ENCODE results near the gene GINS2. TPM values are rescaled to one million over a fixed set of nuclear protein-coding genes. Genes with fewer than 3 reads are reported as not detected.
A peak's percentile ranks its signal among the peaks of the same experiment; 100 is the strongest.

The GINS2 gene
- total and polyA plus RNA-seq, 11 donors, result 0.15 to 4.2 (median 0.53) TPM; not detected in 1

DNA sequence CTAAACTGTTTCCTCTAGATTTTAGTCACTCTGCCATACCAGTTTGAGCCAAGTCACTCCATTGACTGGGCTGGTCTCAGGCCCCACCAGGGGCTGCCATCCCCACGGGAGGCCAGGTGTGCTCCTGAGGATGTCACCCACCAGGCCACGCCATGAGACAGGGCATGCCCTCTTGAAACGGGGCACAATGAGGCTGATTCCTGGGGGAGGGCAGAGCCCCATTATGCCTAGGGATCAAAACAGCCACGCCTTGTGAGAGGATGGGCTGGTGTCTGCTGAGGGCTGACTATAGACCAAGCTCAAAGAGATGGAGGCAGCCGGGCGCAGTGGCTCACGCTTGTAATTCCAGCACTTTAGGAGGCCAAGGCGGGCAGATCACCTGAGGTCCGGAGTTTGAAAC lies 21.5 kb downstream of the GINS2 start:
- intact Hi-C loops (cut with DNase I), result loop anchor here in 3 of 10 donors (5.0 kb wide), 2 partner anchors 50 to 60 kb away; no protein-coding TSS in a partner anchor
- WGBS, 4 donors, result 90 to 98% (median 96%) methylated on average over 6 to 9 of the region's 9 CpGs
- H3K36me3 ChIP-seq, result peaks cover 0 to 100% (median 96%) of the 10 kb centered on the region in 9 donors

DNA sequence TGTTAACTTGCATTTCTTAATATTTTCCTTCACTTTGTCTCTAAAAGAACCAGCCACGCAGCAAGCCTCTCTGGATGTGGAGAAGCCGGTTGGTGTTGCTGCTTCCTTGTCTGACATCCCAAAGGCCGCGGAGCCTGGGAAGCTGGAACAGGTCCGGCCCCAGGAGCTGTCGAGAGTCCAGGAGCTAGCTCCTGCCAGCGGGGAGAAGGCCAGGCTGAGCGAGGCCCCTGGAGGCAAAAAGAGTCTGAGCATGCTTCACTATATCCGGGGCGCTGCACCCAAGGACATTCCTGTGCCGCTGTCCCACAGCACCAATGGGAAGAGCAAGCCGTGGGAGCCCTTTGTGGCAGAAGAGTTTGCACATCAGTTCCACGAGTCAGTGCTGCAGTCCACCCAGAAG lies 22.8 kb downstream of the GINS2 start:
- TF ChIP-seq POLR2A (IDR thresholded peaks at IDR 0.05), result no peak
- TF ChIP-seq, protein P1, sequence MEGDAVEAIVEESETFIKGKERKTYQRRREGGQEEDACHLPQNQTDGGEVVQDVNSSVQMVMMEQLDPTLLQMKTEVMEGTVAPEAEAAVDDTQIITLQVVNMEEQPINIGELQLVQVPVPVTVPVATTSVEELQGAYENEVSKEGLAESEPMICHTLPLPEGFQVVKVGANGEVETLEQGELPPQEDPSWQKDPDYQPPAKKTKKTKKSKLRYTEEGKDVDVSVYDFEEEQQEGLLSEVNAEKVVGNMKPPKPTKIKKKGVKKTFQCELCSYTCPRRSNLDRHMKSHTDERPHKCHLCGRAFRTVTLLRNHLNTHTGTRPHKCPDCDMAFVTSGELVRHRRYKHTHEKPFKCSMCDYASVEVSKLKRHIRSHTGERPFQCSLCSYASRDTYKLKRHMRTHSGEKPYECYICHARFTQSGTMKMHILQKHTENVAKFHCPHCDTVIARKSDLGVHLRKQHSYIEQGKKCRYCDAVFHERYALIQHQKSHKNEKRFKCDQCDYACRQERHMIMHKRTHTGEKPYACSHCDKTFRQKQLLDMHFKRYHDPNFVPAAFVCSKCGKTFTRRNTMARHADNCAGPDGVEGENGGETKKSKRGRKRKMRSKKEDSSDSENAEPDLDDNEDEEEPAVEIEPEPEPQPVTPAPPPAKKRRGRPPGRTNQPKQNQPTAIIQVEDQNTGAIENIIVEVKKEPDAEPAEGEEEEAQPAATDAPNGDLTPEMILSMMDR (IDR thresholded peaks at IDR 0.05), result no peak
- Histone ChIP-seq H3K36me3 (peaks cover 0 to 100% (median 95%) of the 10 kb centered on the region in 9 donors), H3K4me1 (no peaks in the 10 kb centered on the region), H3K27me3 (no peaks in the 10 kb centered on the region), H3K27ac (no peak overlapping the region), H3K4me3 (no peak overlapping the region), H3K9me3 (no peaks in the 10 kb centered on the region)
- intact Hi-C loops (cut with DNase I), result loop anchor here in 3 of 10 donors (5.0 kb wide), 2 partner anchors 51 to 61 kb away; no protein-coding TSS in a partner anchor
- WGBS, 4 donors, result 91 to 97% (median 94%) methylated on average over 12 to 13 of the region's 13 CpGs
- DNase-seq (peak in 2 of 5 donors; percentile 18 to 50), ATAC-seq (no peak)

More for the DNA sequence above, 21.5 kb downstream of the GINS2 start:
- no peak overlapping the region for H3K27ac ChIP-seq
- no peak for ATAC-seq
- no peaks in the 10 kb centered on the region for H3K9me3 ChIP-seq
- H3K4me1 ChIP-seq, result no peaks in the 10 kb centered on the region
- no peak overlapping the region for H3K4me3 ChIP-seq
- no peak for DNase-seq
- no peaks in the 10 kb centered on the region for H3K27me3 ChIP-seq
- TF ChIP-seq, protein P1 (IDR thresholded peaks at IDR 0.05), result no peak
- no peak for TF ChIP-seq POLR2A (IDR thresholded peaks at IDR 0.05)

DNA sequence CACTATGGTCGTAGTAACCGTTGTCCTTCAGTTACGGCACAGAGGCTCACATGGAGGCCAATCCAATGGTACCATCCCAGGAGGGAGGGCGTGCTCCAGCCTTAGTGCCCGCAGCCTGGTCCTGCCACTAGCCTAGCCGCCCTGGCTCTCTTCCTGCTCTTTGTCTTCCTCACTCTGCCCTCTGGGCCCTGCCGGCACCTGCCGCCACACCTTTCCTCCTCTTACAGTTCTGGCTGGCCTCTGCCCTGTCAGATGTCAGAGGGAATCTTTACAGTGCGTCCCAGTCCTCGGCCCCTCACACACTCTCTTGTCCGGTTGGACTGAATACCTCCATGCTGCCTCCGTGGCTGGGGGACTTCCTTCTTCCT lies 23.4 kb downstream of the GINS2 start:
- ATAC-seq (no peak), DNase-seq (peak in 2 of 5 donors; percentile 10 to 11)
- TF ChIP-seq, protein P1 (IDR thresholded peaks at IDR 0.05), result no peak
- TF ChIP-seq POLR2A (IDR thresholded peaks at IDR 0.05), result no peak
- H3K4me3 ChIP-seq, result no peak overlapping the region
- H3K36me3 ChIP-seq, result peaks cover 0 to 100% (median 91%) of the 10 kb centered on the region in 9 donors
- 92 to 96% (median 93%) methylated on average over 12 of the region's 12 CpGs for WGBS, 4 donors
- intact Hi-C loops (cut with DNase I), result loop anchor here in 3 of 10 donors (5.0 kb wide), 2 partner anchors 52 to 62 kb away; no protein-coding TSS in a partner anchor
- no peaks in the 10 kb centered on the region for H3K9me3 ChIP-seq
- peaks cover 0 to 1% (median 0%) of the 10 kb centered on the region in 12 donors for H3K4me1 ChIP-seq
- H3K27me3 ChIP-seq, result no peaks in the 10 kb centered on the region
- H3K27ac ChIP-seq, result no peak overlapping the region

DNA sequence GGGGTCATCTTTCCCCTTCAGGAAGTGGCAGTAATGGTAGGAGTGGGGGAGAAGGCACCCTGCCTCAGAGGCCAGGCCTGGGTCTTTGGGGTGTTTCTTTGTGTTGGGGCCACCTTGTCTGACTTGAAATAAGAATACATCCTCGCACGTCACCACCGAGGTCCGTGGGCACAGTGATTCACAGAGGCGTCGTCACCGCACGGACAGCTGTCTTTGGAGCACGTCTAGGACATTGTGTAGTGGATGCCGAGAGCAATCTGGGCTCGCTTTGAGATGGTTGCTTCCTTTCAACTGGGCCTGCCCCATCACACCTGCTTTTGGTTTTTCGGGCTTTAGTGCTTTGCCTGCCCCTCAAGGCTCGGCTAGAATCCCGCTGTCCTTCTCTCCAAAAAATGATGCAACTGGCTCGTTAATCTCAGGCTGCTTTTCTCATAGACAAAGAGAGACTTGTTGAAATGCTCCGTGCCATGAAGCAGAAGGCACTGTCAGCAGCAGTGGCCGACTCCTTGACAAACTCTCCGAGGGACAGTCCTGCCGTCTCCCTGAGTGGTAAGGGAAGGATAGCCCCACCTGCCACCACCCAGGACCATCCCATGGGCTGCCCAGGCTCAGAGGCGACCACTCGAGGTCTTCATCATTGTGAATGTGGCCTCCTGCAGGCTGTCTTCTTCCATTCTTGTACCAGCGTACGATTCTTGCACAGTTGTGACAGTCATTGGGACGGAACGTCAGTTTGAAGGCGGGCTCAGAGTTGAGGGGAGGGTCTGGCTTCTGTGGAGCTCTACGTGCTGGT lies 24.0 kb downstream of the GINS2 start:
- TF ChIP-seq, protein P1 (IDR thresholded peaks at IDR 0.05), result no peak
- no peak for TF ChIP-seq POLR2A (IDR thresholded peaks at IDR 0.05)
- Histone ChIP-seq H3K4me3 (no peak overlapping the region), H3K27ac (peak overlapping the region in 1 of 12 donors; percentile 11), H3K36me3 (peaks cover 0 to 100% (median 87%) of the 10 kb centered on the region in 9 donors), H3K9me3 (no peaks in the 10 kb centered on the region), H3K4me1 (peaks cover 0 to 6% (median 4%) of the 10 kb centered on the region in 12 donors), H3K27me3 (no peaks in the 10 kb centered on the region)
- 92 to 96% (median 94%) methylated on average over 27 of the region's 27 CpGs for WGBS, 4 donors
- ATAC-seq, result no peak
- peak in 1 of 5 donors; percentile 15 for DNase-seq
- intact Hi-C loops (cut with DNase I), result loop anchor here in 6 of 10 donors (5.0 kb wide), 2 partner anchors 53 to 63 kb away; no protein-coding TSS in a partner anchor
